ENCODE measurements around the gene GCN1.

GCN1 gene

DNA sequence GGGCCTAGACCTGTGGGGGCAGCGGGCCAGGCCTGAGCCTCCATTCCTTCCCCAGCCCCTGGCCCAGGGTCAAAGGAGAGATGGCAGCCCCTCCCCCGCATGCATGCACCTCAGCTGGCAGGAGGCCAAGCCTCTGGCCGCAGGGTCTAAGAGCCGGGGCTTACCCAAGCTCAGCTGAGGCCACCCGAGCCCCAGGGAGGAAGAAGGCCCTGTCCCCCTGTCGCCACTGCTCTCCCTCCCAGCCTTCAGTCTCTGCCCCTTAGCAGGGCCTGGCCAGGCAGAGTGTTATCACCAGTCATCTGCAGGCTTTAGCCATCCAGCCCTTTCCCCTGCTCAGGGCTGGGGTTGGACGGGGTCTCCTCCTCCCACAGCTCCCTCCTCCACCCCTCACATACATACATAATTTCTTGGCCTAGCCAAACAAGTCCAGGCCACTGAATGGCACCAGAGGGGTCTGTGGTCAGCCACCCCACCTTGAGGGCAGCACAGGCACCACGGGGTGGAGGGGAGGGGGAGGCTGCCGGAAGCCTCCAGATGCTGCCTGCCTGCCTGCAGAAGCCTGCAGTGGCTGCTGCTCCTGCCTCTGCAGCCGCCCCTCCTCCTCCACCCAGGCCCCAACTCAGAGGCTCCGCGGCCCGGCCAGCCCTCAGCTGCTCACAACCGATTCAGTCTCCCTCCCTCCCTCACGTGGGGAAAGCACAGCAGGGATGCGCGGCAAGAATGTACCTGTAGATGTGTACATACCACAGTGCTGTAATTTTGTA, 100.7 kb downstream of the GCN1 start (continued):
- TF ChIP-seq, protein P1, sequence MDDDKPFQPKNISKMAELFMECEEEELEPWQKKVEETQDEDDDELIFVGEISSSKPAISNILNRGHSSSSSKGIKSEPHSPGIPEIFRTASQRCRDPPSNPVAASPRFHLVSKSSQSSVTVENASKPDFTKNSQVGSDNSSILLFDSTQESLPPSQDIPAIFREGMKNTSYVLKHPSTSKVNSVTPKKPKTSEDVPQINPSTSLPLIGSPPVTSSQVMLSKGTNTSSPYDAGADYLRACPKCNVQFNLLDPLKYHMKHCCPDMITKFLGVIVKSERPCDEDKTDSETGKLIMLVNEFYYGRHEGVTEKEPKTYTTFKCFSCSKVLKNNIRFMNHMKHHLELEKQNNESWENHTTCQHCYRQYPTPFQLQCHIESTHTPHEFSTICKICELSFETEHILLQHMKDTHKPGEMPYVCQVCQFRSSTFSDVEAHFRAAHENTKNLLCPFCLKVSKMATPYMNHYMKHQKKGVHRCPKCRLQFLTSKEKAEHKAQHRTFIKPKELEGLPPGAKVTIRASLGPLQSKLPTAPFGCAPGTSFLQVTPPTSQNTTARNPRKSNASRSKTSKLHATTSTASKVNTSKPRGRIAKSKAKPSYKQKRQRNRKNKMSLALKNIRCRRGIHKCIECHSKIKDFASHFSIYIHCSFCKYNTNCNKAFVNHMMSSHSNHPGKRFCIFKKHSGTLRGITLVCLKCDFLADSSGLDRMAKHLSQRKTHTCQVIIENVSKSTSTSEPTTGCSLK (tag by site-specific recombination; IDR thresholded peaks at IDR 0.05): no peak
- no peak for TF ChIP-seq ZNF792 (tag by site-specific recombination; IDR thresholded peaks at IDR 0.05)
- no peak for TF ChIP-seq ZNF530 (tag by site-specific recombination; IDR thresholded peaks at IDR 0.05; ENCODE audit: low read depth)
- TF ChIP-seq ZFHX2 (tag by site-specific recombination; conservative IDR thresholded peaks at IDR 0.05): peak; percentile 20
- TF ChIP-seq YY1 (tag by site-specific recombination; IDR thresholded peaks at IDR 0.05): no peak
- TF ChIP-seq MEIS1 (CRISPR knock-in tag; IDR thresholded peaks at IDR 0.05; ENCODE audit: borderline replicate concordance): no peak
- TF ChIP-seq SP3 (tag by site-specific recombination; IDR thresholded peaks at IDR 0.05): no peak
- TF ChIP-seq, protein P2, sequence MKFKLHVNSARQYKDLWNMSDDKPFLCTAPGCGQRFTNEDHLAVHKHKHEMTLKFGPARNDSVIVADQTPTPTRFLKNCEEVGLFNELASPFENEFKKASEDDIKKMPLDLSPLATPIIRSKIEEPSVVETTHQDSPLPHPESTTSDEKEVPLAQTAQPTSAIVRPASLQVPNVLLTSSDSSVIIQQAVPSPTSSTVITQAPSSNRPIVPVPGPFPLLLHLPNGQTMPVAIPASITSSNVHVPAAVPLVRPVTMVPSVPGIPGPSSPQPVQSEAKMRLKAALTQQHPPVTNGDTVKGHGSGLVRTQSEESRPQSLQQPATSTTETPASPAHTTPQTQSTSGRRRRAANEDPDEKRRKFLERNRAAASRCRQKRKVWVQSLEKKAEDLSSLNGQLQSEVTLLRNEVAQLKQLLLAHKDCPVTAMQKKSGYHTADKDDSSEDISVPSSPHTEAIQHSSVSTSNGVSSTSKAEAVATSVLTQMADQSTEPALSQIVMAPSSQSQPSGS (tag by site-specific recombination; IDR thresholded peaks at IDR 0.05; ENCODE audit: low read depth): no peak
- peak; percentile 9; the same call in 1 of the 2 replicates for TF ChIP-seq GLIS1 (tag by site-specific recombination; IDR thresholded peaks at IDR 0.05)
- no peak for TF ChIP-seq ZNF629 (tag by site-specific recombination; IDR thresholded peaks at IDR 0.05)
- TF ChIP-seq, protein P3, sequence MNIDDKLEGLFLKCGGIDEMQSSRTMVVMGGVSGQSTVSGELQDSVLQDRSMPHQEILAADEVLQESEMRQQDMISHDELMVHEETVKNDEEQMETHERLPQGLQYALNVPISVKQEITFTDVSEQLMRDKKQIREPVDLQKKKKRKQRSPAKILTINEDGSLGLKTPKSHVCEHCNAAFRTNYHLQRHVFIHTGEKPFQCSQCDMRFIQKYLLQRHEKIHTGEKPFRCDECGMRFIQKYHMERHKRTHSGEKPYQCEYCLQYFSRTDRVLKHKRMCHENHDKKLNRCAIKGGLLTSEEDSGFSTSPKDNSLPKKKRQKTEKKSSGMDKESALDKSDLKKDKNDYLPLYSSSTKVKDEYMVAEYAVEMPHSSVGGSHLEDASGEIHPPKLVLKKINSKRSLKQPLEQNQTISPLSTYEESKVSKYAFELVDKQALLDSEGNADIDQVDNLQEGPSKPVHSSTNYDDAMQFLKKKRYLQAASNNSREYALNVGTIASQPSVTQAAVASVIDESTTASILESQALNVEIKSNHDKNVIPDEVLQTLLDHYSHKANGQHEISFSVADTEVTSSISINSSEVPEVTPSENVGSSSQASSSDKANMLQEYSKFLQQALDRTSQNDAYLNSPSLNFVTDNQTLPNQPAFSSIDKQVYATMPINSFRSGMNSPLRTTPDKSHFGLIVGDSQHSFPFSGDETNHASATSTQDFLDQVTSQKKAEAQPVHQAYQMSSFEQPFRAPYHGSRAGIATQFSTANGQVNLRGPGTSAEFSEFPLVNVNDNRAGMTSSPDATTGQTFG (tag by site-specific recombination; IDR thresholded peaks at IDR 0.05; ENCODE audit: borderline replicate concordance): no peak
- TF ChIP-seq ZSCAN23 (tag by site-specific recombination; IDR thresholded peaks at IDR 0.05): no peak
- TF ChIP-seq ZFP3 (tag by site-specific recombination; IDR thresholded peaks at IDR 0.05; ENCODE audit: low read depth): no peak
- TF ChIP-seq ZNF404 (tag by site-specific recombination; IDR thresholded peaks at IDR 0.05): no peak
- no peak for TF ChIP-seq ZNF184 (tag by site-specific recombination; IDR thresholded peaks at IDR 0.05)
- no peak for TF ChIP-seq ZNF658 (tag by site-specific recombination; IDR thresholded peaks at IDR 0.05)
- TF ChIP-seq SCRT2 (tag by site-specific recombination; IDR thresholded peaks at IDR 0.05): peak; percentile 81
- TF ChIP-seq ZXDB (tag by site-specific recombination; IDR thresholded peaks at IDR 0.05): no peak
- TF ChIP-seq ZNF791 (tag by site-specific recombination; IDR thresholded peaks at IDR 0.05): no peak
- no peak for TF ChIP-seq ZNF529 (tag by site-specific recombination; IDR thresholded peaks at IDR 0.05; ENCODE audit: insufficient replicate concordance)
- TF ChIP-seq PRDM1 (tag by site-specific recombination; IDR thresholded peaks at IDR 0.05): no peak
- no peak for TF ChIP-seq SP7 (tag by site-specific recombination; IDR thresholded peaks at IDR 0.05)
- TF ChIP-seq ZBTB17 (tag by site-specific recombination; IDR thresholded peaks at IDR 0.05): peak; percentile 50
- TF ChIP-seq ZNF560 (tag by site-specific recombination; IDR thresholded peaks at IDR 0.05; ENCODE audit: borderline replicate concordance): no peak
- no peak for TF ChIP-seq GLI4 (tag by site-specific recombination; IDR thresholded peaks at IDR 0.05)
- TF ChIP-seq ZNF10 (tag by site-specific recombination; IDR thresholded peaks at IDR 0.05): no peak
- no peak for TF ChIP-seq ZNF548 (tag by site-specific recombination; IDR thresholded peaks at IDR 0.05)
- TF ChIP-seq ZBTB7A (tag by site-specific recombination; IDR thresholded peaks at IDR 0.05; ENCODE audit: low read depth): no peak
- TF ChIP-seq ZNF132 (tag by site-specific recombination; IDR thresholded peaks at IDR 0.05; ENCODE audit: borderline replicate concordance): no peak
- TF ChIP-seq OSR2 (tag by site-specific recombination; IDR thresholded peaks at IDR 0.05): peak; percentile 87
- TF ChIP-seq, protein P4, sequence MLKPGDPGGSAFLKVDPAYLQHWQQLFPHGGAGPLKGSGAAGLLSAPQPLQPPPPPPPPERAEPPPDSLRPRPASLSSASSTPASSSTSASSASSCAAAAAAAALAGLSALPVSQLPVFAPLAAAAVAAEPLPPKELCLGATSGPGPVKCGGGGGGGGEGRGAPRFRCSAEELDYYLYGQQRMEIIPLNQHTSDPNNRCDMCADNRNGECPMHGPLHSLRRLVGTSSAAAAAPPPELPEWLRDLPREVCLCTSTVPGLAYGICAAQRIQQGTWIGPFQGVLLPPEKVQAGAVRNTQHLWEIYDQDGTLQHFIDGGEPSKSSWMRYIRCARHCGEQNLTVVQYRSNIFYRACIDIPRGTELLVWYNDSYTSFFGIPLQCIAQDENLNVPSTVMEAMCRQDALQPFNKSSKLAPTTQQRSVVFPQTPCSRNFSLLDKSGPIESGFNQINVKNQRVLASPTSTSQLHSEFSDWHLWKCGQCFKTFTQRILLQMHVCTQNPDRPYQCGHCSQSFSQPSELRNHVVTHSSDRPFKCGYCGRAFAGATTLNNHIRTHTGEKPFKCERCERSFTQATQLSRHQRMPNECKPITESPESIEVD (tag by site-specific recombination; IDR thresholded peaks at IDR 0.05): no peak
